HEK293 (cell line): Measurements from ENCODE around the gene RGL3.

ENCODE experiments used
- GLI2 ChIP-seq: fragments of 450-650 bp; formaldehyde crosslinking; IDR thresholded peaks from 2 replicates; pipeline ENCODE4; 2017; ENCODE audit warnings: missing biosample characterization, missing genetic modification characterization, low read depth, borderline replicate concordance
- IKZF3 ChIP-seq: fragments of 450-650 bp; IDR thresholded peaks from 2 replicates; pipeline ENCODE4 v1.5.0; 2018; ENCODE audit warnings: missing biosample characterization, mild to moderate bottlenecking, missing genetic modification characterization, moderate library complexity
- KLF16 ChIP-seq: fragments of 450-650 bp; formaldehyde crosslinking; IDR thresholded peaks from 2 replicates; pipeline ENCODE4 v1.5.1; 2017; ENCODE audit warnings: missing biosample characterization, missing genetic modification characterization
- KLF8 ChIP-seq: fragments of 450-650 bp; formaldehyde crosslinking; IDR thresholded peaks from 2 replicates; pipeline ENCODE4 v1.5.1; 2016; ENCODE audit warnings: missing biosample characterization, missing genetic modification characterization
- SP2 ChIP-seq: fragments of 450-650 bp; formaldehyde crosslinking; IDR thresholded peaks from 2 replicates; pipeline ENCODE4 v1.5.1; 2016; ENCODE audit warnings: missing biosample characterization, missing genetic modification characterization
- ZFP3 ChIP-seq: fragments of 450-650 bp; formaldehyde crosslinking; IDR thresholded peaks from 2 replicates; pipeline ENCODE4 v1.5.1; 2016; ENCODE audit warnings: low read depth, missing biosample characterization, missing genetic modification characterization
- ZNF112 ChIP-seq: fragments of 450-650 bp; formaldehyde crosslinking; IDR thresholded peaks from 2 replicates; pipeline ENCODE4 v1.5.0; 2017; ENCODE audit warnings: missing biosample characterization, missing genetic modification characterization
- ZNF155 ChIP-seq: fragments of 450-650 bp; formaldehyde crosslinking; IDR thresholded peaks from 2 replicates; pipeline ENCODE4 v1.5.1; 2016; ENCODE audit warnings: missing biosample characterization, missing genetic modification characterization
- ZNF174 ChIP-seq: fragments of 450-650 bp; formaldehyde crosslinking; IDR thresholded peaks from 2 replicates; pipeline ENCODE4 v1.5.0; 2017; ENCODE audit warnings: missing biosample characterization, mild to moderate bottlenecking, missing genetic modification characterization
- ZNF19 ChIP-seq: fragments of 450-650 bp; formaldehyde crosslinking; IDR thresholded peaks from 2 replicates; pipeline ENCODE4; 2016; ENCODE audit warnings: missing biosample characterization, missing genetic modification characterization, low read depth
- ZNF248 ChIP-seq: fragments of 450-650 bp; formaldehyde crosslinking; IDR thresholded peaks from 2 replicates; pipeline ENCODE4 v1.5.1; 2017; ENCODE audit warnings: missing biosample characterization, missing genetic modification characterization
- ZNF549 ChIP-seq: fragments of 450-650 bp; IDR thresholded peaks from 2 replicates; pipeline ENCODE4 v1.5.1; 2018; ENCODE audit warnings: missing biosample characterization, missing genetic modification characterization, mild to moderate bottlenecking, inconsistent platforms, moderate library complexity
- ZNF561 ChIP-seq: fragments of 450-650 bp; IDR thresholded peaks from 2 replicates; pipeline ENCODE4 v1.5.1; 2018; ENCODE audit warnings: missing biosample characterization, missing genetic modification characterization, borderline replicate concordance
- ZNF596 ChIP-seq: fragments of 450-650 bp; IDR thresholded peaks from 2 replicates; pipeline ENCODE4 v1.5.0; 2018; ENCODE audit warnings: missing biosample characterization, mild to moderate bottlenecking, missing genetic modification characterization, moderate library complexity
- ZNF654 ChIP-seq: fragments of 450-650 bp; formaldehyde crosslinking; IDR thresholded peaks from 2 replicates; pipeline ENCODE4 v1.5.1; 2016; ENCODE audit warnings: low read depth, missing biosample characterization, missing genetic modification characterization
- ZNF677 ChIP-seq: fragments of 450-650 bp; IDR thresholded peaks from 2 replicates; pipeline ENCODE4 v1.5.0; 2018; ENCODE audit warnings: missing biosample characterization, mild to moderate bottlenecking, missing genetic modification characterization, moderate library complexity
- ZNF701 ChIP-seq: fragments of 450-650 bp; formaldehyde crosslinking; IDR thresholded peaks from 2 replicates; pipeline ENCODE4 v1.5.1; 2016; ENCODE audit warnings: missing biosample characterization, missing genetic modification characterization
- ZNF76 ChIP-seq: fragments of 450-650 bp; formaldehyde crosslinking; IDR thresholded peaks from 2 replicates; pipeline ENCODE4; 2016; ENCODE audit warnings: low read depth, missing biosample characterization, missing genetic modification characterization, borderline replicate concordance
- TF ChIP-seq, protein P1 (sequence below): fragments of 450-650 bp; formaldehyde crosslinking; IDR thresholded peaks from 2 replicates; pipeline ENCODE4 v1.5.1; 2016; ENCODE audit warnings: missing biosample characterization, missing genetic modification characterization
- TF ChIP-seq, protein P2 (sequence below): fragments of 450-650 bp; formaldehyde crosslinking; IDR thresholded peaks from 2 replicates; pipeline ENCODE4 v1.5.1; 2017; ENCODE audit warnings: missing biosample characterization, missing genetic modification characterization
- TF ChIP-seq, protein P3 (sequence below): fragments of 450-650 bp; formaldehyde crosslinking; IDR thresholded peaks from 2 replicates; pipeline ENCODE4 v1.5.1; 2016; ENCODE audit warnings: missing biosample characterization, missing genetic modification characterization
- TF ChIP-seq, protein P4 (sequence below): fragments of 450-650 bp; formaldehyde crosslinking; conservative IDR thresholded peaks from 2 replicates; pipeline ENCODE4 v1.5.1; 2016; ENCODE audit warnings: low read depth, missing biosample characterization, missing genetic modification characterization
- TF ChIP-seq, protein P5 (sequence below): fragments of 450-650 bp; formaldehyde crosslinking; IDR thresholded peaks from 2 replicates; pipeline ENCODE4 v1.5.1; 2016; ENCODE audit warnings: missing biosample characterization, missing genetic modification characterization, borderline replicate concordance
- TF ChIP-seq, protein P6 (sequence below): fragments of 450-650 bp; formaldehyde crosslinking; optimal IDR thresholded peaks from 2 replicates; pipeline ENCODE3; 2016; ENCODE audit warnings: missing biosample characterization, mild to moderate bottlenecking, missing genetic modification characterization

The RGL3 gene

DNA sequence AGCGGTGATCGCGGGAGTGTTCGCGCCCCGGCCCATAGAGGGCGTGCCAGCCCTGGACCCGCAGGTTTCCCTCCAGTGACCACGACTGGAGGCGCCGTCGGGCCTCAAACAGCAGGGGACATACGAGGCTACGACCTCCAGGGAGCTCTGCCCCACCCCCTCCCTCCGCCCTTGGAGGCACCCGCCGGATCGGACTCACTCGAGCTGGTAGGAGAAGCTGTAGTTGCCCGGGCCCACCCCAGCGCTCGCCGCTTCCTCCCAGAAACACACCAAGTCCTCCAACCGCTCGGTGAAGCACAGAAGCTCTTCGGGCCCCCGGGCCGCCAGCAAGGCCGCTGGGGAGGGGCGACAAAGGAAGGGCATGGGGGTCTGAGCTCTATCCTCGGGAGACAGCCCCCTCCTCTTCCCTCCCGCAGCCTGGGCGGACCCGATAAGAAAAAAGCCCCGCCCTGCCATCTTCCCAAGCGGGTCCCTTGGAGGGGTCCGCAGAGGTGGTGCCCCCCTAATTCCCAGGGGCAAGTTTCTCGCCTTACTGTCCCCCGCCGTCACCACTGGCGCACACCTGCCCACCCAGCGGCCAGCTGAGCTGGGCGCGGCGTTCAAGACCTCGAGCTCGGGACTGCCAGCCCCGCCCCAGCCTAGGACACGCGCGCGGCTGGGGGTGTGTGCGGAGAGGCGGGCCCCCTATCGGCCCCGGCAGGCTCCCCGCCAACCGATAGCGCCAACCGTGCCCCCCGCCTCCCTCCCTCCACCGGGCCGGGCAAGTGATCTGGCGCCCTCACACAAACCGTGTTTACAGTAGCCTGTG is 36.0 kb downstream of the RGL3 start (continued):
- TF ChIP-seq, protein P1, sequence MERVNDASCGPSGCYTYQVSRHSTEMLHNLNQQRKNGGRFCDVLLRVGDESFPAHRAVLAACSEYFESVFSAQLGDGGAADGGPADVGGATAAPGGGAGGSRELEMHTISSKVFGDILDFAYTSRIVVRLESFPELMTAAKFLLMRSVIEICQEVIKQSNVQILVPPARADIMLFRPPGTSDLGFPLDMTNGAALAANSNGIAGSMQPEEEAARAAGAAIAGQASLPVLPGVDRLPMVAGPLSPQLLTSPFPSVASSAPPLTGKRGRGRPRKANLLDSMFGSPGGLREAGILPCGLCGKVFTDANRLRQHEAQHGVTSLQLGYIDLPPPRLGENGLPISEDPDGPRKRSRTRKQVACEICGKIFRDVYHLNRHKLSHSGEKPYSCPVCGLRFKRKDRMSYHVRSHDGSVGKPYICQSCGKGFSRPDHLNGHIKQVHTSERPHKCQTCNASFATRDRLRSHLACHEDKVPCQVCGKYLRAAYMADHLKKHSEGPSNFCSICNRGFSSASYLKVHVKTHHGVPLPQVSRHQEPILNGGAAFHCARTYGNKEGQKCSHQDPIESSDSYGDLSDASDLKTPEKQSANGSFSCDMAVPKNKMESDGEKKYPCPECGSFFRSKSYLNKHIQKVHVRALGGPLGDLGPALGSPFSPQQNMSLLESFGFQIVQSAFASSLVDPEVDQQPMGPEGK (tag by site-specific recombination), result peak; percentile 67
- TF ChIP-seq ZNF155, result no peak
- TF ChIP-seq ZNF19 (tag by site-specific recombination), result no peak
- no peak for TF ChIP-seq ZNF596 (tag by site-specific recombination)
- TF ChIP-seq, protein P2, sequence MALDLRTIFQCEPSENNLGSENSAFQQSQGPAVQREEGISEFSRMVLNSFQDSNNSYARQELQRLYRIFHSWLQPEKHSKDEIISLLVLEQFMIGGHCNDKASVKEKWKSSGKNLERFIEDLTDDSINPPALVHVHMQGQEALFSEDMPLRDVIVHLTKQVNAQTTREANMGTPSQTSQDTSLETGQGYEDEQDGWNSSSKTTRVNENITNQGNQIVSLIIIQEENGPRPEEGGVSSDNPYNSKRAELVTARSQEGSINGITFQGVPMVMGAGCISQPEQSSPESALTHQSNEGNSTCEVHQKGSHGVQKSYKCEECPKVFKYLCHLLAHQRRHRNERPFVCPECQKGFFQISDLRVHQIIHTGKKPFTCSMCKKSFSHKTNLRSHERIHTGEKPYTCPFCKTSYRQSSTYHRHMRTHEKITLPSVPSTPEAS, result no peak
- TF ChIP-seq KLF16 (tag by site-specific recombination), result peak; percentile 14; the same call in 1 of the 2 replicates
- TF ChIP-seq ZNF701 (tag by site-specific recombination), result no peak
- no peak; the same call in 1 of the 2 replicates for TF ChIP-seq GLI2 (tag by site-specific recombination)
- no peak; the same call in 1 of the 2 replicates for TF ChIP-seq ZNF561 (tag by site-specific recombination)
- TF ChIP-seq ZNF677 (tag by site-specific recombination), result no peak
- TF ChIP-seq, protein P3, sequence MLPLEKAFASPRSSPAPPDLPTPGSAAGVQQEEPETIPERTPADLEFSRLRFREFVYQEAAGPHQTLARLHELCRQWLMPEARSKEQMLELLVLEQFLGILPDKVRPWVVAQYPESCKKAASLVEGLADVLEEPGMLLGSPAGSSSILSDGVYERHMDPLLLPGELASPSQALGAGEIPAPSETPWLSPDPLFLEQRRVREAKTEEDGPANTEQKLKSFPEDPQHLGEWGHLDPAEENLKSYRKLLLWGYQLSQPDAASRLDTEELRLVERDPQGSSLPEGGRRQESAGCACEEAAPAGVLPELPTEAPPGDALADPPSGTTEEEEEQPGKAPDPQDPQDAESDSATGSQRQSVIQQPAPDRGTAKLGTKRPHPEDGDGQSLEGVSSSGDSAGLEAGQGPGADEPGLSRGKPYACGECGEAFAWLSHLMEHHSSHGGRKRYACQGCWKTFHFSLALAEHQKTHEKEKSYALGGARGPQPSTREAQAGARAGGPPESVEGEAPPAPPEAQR (tag by site-specific recombination), result no peak
- TF ChIP-seq, protein P4, sequence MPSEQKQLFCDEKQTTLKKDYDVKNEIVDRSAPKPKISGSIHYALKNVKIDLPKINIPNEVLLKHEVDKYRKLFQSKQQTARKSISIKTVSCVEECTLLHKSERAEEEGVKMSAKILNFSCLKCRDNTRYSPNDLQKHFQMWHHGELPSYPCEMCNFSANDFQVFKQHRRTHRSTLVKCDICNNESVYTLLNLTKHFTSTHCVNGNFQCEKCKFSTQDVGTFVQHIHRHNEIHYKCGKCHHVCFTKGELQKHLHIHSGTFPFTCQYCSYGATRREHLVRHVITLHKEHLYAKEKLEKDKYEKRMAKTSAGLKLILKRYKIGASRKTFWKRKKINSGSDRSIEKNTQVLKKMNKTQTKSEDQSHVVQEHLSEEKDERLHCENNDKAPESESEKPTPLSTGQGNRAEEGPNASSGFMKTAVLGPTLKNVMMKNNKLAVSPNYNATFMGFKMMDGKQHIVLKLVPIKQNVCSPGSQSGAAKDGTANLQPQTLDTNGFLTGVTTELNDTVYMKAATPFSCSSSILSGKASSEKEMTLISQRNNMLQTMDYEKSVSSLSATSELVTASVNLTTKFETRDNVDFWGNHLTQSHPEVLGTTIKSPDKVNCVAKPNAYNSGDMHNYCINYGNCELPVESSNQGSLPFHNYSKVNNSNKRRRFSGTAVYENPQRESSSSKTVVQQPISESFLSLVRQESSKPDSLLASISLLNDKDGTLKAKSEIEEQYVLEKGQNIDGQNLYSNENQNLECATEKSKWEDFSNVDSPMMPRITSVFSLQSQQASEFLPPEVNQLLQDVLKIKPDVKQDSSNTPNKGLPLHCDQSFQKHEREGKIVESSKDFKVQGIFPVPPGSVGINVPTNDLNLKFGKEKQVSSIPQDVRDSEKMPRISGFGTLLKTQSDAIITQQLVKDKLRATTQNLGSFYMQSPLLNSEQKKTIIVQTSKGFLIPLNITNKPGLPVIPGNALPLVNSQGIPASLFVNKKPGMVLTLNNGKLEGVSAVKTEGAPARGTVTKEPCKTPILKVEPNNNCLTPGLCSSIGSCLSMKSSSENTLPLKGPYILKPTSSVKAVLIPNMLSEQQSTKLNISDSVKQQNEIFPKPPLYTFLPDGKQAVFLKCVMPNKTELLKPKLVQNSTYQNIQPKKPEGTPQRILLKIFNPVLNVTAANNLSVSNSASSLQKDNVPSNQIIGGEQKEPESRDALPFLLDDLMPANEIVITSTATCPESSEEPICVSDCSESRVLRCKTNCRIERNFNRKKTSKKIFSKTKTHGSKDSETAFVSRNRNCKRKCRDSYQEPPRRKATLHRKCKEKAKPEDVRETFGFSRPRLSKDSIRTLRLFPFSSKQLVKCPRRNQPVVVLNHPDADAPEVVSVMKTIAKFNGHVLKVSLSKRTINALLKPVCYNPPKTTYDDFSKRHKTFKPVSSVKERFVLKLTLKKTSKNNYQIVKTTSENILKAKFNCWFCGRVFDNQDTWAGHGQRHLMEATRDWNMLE, result no peak
- no peak for TF ChIP-seq ZNF549 (tag by site-specific recombination)
- no peak for TF ChIP-seq ZNF112
- no peak for TF ChIP-seq ZNF248
- peak; percentile 89 for TF ChIP-seq SP2
- no peak for TF ChIP-seq ZNF174 (tag by site-specific recombination)
- TF ChIP-seq ZFP3, result no peak
- TF ChIP-seq KLF8 (tag by site-specific recombination), result peak; percentile 69
- no peak for TF ChIP-seq ZNF76 (tag by site-specific recombination)
- TF ChIP-seq IKZF3 (tag by site-specific recombination), result peak; percentile 39; the same call in 1 of the 2 replicates
- TF ChIP-seq ZNF654, result peak; percentile 27
- TF ChIP-seq, protein P5, sequence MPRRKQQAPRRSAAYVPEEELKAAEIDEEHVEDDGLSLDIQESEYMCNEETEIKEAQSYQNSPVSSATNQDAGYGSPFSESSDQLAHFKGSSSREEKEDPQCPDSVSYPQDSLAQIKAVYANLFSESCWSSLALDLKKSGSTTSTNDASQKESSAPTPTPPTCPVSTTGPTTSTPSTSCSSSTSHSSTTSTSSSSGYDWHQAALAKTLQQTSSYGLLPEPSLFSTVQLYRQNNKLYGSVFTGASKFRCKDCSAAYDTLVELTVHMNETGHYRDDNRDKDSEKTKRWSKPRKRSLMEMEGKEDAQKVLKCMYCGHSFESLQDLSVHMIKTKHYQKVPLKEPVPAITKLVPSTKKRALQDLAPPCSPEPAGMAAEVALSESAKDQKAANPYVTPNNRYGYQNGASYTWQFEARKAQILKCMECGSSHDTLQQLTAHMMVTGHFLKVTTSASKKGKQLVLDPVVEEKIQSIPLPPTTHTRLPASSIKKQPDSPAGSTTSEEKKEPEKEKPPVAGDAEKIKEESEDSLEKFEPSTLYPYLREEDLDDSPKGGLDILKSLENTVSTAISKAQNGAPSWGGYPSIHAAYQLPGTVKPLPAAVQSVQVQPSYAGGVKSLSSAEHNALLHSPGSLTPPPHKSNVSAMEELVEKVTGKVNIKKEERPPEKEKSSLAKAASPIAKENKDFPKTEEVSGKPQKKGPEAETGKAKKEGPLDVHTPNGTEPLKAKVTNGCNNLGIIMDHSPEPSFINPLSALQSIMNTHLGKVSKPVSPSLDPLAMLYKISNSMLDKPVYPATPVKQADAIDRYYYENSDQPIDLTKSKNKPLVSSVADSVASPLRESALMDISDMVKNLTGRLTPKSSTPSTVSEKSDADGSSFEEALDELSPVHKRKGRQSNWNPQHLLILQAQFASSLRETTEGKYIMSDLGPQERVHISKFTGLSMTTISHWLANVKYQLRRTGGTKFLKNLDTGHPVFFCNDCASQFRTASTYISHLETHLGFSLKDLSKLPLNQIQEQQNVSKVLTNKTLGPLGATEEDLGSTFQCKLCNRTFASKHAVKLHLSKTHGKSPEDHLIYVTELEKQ (tag by site-specific recombination), result no peak
- TF ChIP-seq, protein P6, sequence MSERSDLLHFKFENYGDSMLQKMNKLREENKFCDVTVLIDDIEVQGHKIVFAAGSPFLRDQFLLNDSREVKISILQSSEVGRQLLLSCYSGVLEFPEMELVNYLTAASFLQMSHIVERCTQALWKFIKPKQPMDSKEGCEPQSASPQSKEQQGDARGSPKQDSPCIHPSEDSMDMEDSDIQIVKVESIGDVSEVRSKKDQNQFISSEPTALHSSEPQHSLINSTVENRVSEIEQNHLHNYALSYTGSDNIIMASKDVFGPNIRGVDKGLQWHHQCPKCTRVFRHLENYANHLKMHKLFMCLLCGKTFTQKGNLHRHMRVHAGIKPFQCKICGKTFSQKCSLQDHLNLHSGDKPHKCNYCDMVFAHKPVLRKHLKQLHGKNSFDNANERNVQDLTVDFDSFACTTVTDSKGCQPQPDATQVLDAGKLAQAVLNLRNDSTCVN (tag by site-specific recombination), result peak; percentile 82
